ENCODE data around the gene BLCAP.

BLCAP gene

GRCh38 chr20:37516811-37517750, 10.6 kb downstream of the BLCAP start:
- CTCF ChIA-PET = interaction anchor here (0.9 kb wide), 1 partner anchor 10 kb away, joined by 3 read pairs; no protein-coding TSS in a partner anchor
- no peak overlapping the region for H3K4me3 ChIP-seq (ENCODE audit: control insufficient read depth in 1 of 7, extremely low read depth in 1 of 7, insufficient read depth in 4 of 7, low read depth in 2 of 7, low read length in 6 of 7)
- peaks cover 0 to under 1% (median 0%) of the 10 kb centered on the region in 5 experiments for H3K27me3 ChIP-seq (replicated peaks in 2 of 5; ENCODE audit: control insufficient read depth in 4 of 5, insufficient read depth in 5 of 5, low read length in 4 of 5)
- peaks cover 0 to 7% (median under 1%) of the 10 kb centered on the region in 4 experiments for H3K4me1 ChIP-seq (ENCODE audit: control extremely low read depth in 1 of 4, control insufficient read depth in 4 of 4, insufficient read depth in 4 of 4, low read length in 3 of 4)
- H3K9me3 ChIP-seq (ENCODE audit: control extremely low read depth in 1 of 5, control insufficient read depth in 4 of 5, insufficient read depth in 2 of 5, low read depth in 1 of 5, low read length in 4 of 5) = peaks cover 0 to 3% (median 0%) of the 10 kb centered on the region in 5 experiments
- H3K36me3 ChIP-seq (ENCODE audit: control insufficient read depth in 4 of 4, insufficient read depth in 4 of 4, low read length in 3 of 4) = peaks cover 6 to 44% (median 20%) of the 10 kb centered on the region in 4 experiments
- POLR2A ChIA-PET = interaction anchor here (0.6 kb wide), 1 partner anchor 105 kb away, joined by 6 read pairs; no protein-coding TSS in a partner anchor
- 99% methylated on average over 9 of the region's 13 CpGs for WGBS (ENCODE audit: insufficient coverage)
- DNase-seq = no peak
- H3K27ac ChIP-seq (ENCODE audit: insufficient read depth in 1 of 2, low read depth in 1 of 2, low read length in 2 of 2, poor library complexity in 1 of 2, severe bottlenecking in 2 of 2) = no peak overlapping the region

- DNase-seq = no peak
- 84% methylated on average over 4 of the region's 4 CpGs for WGBS (ENCODE audit: insufficient coverage)
- POLR2A ChIA-PET = no interaction called here
- Histone ChIP-seq H3K27me3 (replicated peaks in 2 of 5; ENCODE audit: control insufficient read depth in 4 of 5, insufficient read depth in 5 of 5, low read length in 4 of 5) (no peaks in the 10 kb centered on the region), H3K27ac (ENCODE audit: insufficient read depth in 1 of 2, low read depth in 1 of 2, low read length in 2 of 2, poor library complexity in 1 of 2, severe bottlenecking in 2 of 2) (no peak overlapping the region), H3K4me3 (ENCODE audit: control insufficient read depth in 1 of 7, extremely low read depth in 1 of 7, insufficient read depth in 4 of 7, low read depth in 2 of 7, low read length in 6 of 7) (no peak overlapping the region), H3K36me3 (ENCODE audit: control insufficient read depth in 4 of 4, insufficient read depth in 4 of 4, low read length in 3 of 4) (peaks cover 8 to 40% (median 22%) of the 10 kb centered on the region in 4 experiments), H3K4me1 (ENCODE audit: control extremely low read depth in 1 of 4, control insufficient read depth in 4 of 4, insufficient read depth in 4 of 4, low read length in 3 of 4) (peaks cover 0 to 1% (median 0%) of the 10 kb centered on the region in 4 experiments), H3K9me3 (ENCODE audit: control extremely low read depth in 1 of 5, control insufficient read depth in 4 of 5, insufficient read depth in 2 of 5, low read depth in 1 of 5, low read length in 4 of 5) (no peaks in the 10 kb centered on the region)
- CTCF ChIA-PET = no interaction called here
Measured at GRCh38 chr20:37515876-37516275, 11.8 kb downstream of the BLCAP start.

GRCh38 chr20:37513779-37514359, 13.8 kb downstream of the BLCAP start:
- peaks cover 8 to 38% (median 22%) of the 10 kb centered on the region in 4 experiments for H3K36me3 ChIP-seq (ENCODE audit: control insufficient read depth in 4 of 4, insufficient read depth in 4 of 4, low read length in 3 of 4)
- no peaks in the 10 kb centered on the region for H3K9me3 ChIP-seq (ENCODE audit: control extremely low read depth in 1 of 5, control insufficient read depth in 4 of 5, insufficient read depth in 2 of 5, low read depth in 1 of 5, low read length in 4 of 5)
- ChIA-PET CTCF (interaction anchor here (0.6 kb wide), 1 partner anchor 174 kb away, joined by 3 read pairs; no protein-coding TSS in a partner anchor), POLR2A (no interaction called here)
- no peaks in the 10 kb centered on the region for H3K4me1 ChIP-seq (ENCODE audit: control extremely low read depth in 1 of 4, control insufficient read depth in 4 of 4, insufficient read depth in 4 of 4, low read length in 3 of 4)
- WGBS (ENCODE audit: insufficient coverage) = 100% methylated on average over 4 of the region's 4 CpGs
- no peaks in the 10 kb centered on the region for H3K27me3 ChIP-seq (replicated peaks in 2 of 5; ENCODE audit: control insufficient read depth in 4 of 5, insufficient read depth in 5 of 5, low read length in 4 of 5)
- no peak overlapping the region for H3K4me3 ChIP-seq (ENCODE audit: control insufficient read depth in 1 of 7, extremely low read depth in 1 of 7, insufficient read depth in 4 of 7, low read depth in 2 of 7, low read length in 6 of 7)
- H3K27ac ChIP-seq (ENCODE audit: insufficient read depth in 1 of 2, low read depth in 1 of 2, low read length in 2 of 2, poor library complexity in 1 of 2, severe bottlenecking in 2 of 2) = no peak overlapping the region
- DNase-seq = no peak

- POLR2A ChIA-PET = no interaction called here
- 97% methylated on average over 5 of the region's 6 CpGs for WGBS (ENCODE audit: insufficient coverage)
- H3K9me3 ChIP-seq (ENCODE audit: control extremely low read depth in 1 of 5, control insufficient read depth in 4 of 5, insufficient read depth in 2 of 5, low read depth in 1 of 5, low read length in 4 of 5) = no peaks in the 10 kb centered on the region
- no peak for DNase-seq
- no peaks in the 10 kb centered on the region for H3K4me1 ChIP-seq (ENCODE audit: control extremely low read depth in 1 of 4, control insufficient read depth in 4 of 4, insufficient read depth in 4 of 4, low read length in 3 of 4)
- peaks cover 9 to 29% (median 12%) of the 10 kb centered on the region in 4 experiments for H3K36me3 ChIP-seq (ENCODE audit: control insufficient read depth in 4 of 4, insufficient read depth in 4 of 4, low read length in 3 of 4)
- H3K27me3 ChIP-seq (replicated peaks in 2 of 5; ENCODE audit: control insufficient read depth in 4 of 5, insufficient read depth in 5 of 5, low read length in 4 of 5) = no peaks in the 10 kb centered on the region
- H3K4me3 ChIP-seq (ENCODE audit: control insufficient read depth in 1 of 7, extremely low read depth in 1 of 7, insufficient read depth in 4 of 7, low read depth in 2 of 7, low read length in 6 of 7) = no peak overlapping the region
- CTCF ChIA-PET = interaction anchor here (1.2 to 1.7 kb wide), 2 partner anchors 9 to 14 kb away, joined by 3 read pairs; no protein-coding TSS in a partner anchor
- H3K27ac ChIP-seq (ENCODE audit: insufficient read depth in 1 of 2, low read depth in 1 of 2, low read length in 2 of 2, poor library complexity in 1 of 2, severe bottlenecking in 2 of 2) = no peak overlapping the region
Measured at GRCh38 chr20:37511610-37512275, 15.9 kb downstream of the BLCAP start.

GRCh38 chr20:37510226-37510625, 17.4 kb downstream of the BLCAP start:
- 94% methylated on average over 4 of the region's 5 CpGs for WGBS (ENCODE audit: insufficient coverage)
- Histone ChIP-seq H3K4me3 (ENCODE audit: control insufficient read depth in 1 of 7, extremely low read depth in 1 of 7, insufficient read depth in 4 of 7, low read depth in 2 of 7, low read length in 6 of 7) (no peak overlapping the region), H3K9me3 (ENCODE audit: control extremely low read depth in 1 of 5, control insufficient read depth in 4 of 5, insufficient read depth in 2 of 5, low read depth in 1 of 5, low read length in 4 of 5) (no peaks in the 10 kb centered on the region), H3K27ac (ENCODE audit: insufficient read depth in 1 of 2, low read depth in 1 of 2, low read length in 2 of 2, poor library complexity in 1 of 2, severe bottlenecking in 2 of 2) (no peak overlapping the region), H3K4me1 (ENCODE audit: control extremely low read depth in 1 of 4, control insufficient read depth in 4 of 4, insufficient read depth in 4 of 4, low read length in 3 of 4) (no peaks in the 10 kb centered on the region), H3K27me3 (replicated peaks in 2 of 5; ENCODE audit: control insufficient read depth in 4 of 5, insufficient read depth in 5 of 5, low read length in 4 of 5) (no peaks in the 10 kb centered on the region), H3K36me3 (ENCODE audit: control insufficient read depth in 4 of 4, insufficient read depth in 4 of 4, low read length in 3 of 4) (peaks cover 6 to 23% (median 11%) of the 10 kb centered on the region in 4 experiments)
- CTCF ChIA-PET = interaction anchor here (1.2 to 1.7 kb wide), 3 partner anchors 7 to 12 kb away, joined by 3 to 4 read pairs (median 3); partner anchors contain the start of gene NNAT
- no peak for DNase-seq
- POLR2A ChIA-PET = interaction anchor here (0.6 to 0.7 kb wide), 2 partner anchors 39 to 145 kb away, joined by 3 read pairs; no protein-coding TSS in a partner anchor

GRCh38 chr20:37506152-37506725, 21.4 kb downstream of the BLCAP start:
- Histone ChIP-seq H3K36me3 (ENCODE audit: control insufficient read depth in 4 of 4, insufficient read depth in 4 of 4, low read length in 3 of 4) (peaks cover 4 to 5% (median 4%) of the 10 kb centered on the region in 4 experiments), H3K4me1 (ENCODE audit: control extremely low read depth in 1 of 4, control insufficient read depth in 4 of 4, insufficient read depth in 4 of 4, low read length in 3 of 4) (no peaks in the 10 kb centered on the region), H3K27me3 (replicated peaks in 2 of 5; ENCODE audit: control insufficient read depth in 4 of 5, insufficient read depth in 5 of 5, low read length in 4 of 5) (no peaks in the 10 kb centered on the region), H3K9me3 (ENCODE audit: control extremely low read depth in 1 of 5, control insufficient read depth in 4 of 5, insufficient read depth in 2 of 5, low read depth in 1 of 5, low read length in 4 of 5) (no peaks in the 10 kb centered on the region), H3K4me3 (ENCODE audit: control insufficient read depth in 1 of 7, extremely low read depth in 1 of 7, insufficient read depth in 4 of 7, low read depth in 2 of 7, low read length in 6 of 7) (no peak overlapping the region), H3K27ac (ENCODE audit: insufficient read depth in 1 of 2, low read depth in 1 of 2, low read length in 2 of 2, poor library complexity in 1 of 2, severe bottlenecking in 2 of 2) (no peak overlapping the region)
- no peak for DNase-seq
- POLR2A ChIA-PET = no interaction called here
- WGBS (ENCODE audit: insufficient coverage) = 90% methylated on average over 4 of the region's 4 CpGs
- CTCF ChIA-PET = interaction anchor here (1.3 kb wide), 1 partner anchor 11 kb away, joined by 3 read pairs; no protein-coding TSS in a partner anchor
